ENCODE results near the gene LAMB2.
A peak's percentile ranks its signal among the peaks of the same experiment; 100 is the strongest.

GRCh38 chr3:49162751-49163419 lies 30.0 kb upstream of the LAMB2 start:
- TF ChIP-seq CTCF (IDR thresholded peaks at IDR 0.05 in 8 of 11, conservative IDR thresholded peaks at IDR 0.05 in 3 of 11) (no peak), POLR2A (IDR thresholded peaks at IDR 0.05) (no peak), POLR2AphosphoS5 (IDR thresholded peaks at IDR 0.05) (peak in 2 of 3 donors; percentile 43 to 48)
